Activated CD8-positive, alpha-beta memory T cell treated with anti-CD3 and anti-CD28 coated beads, Interleukin-2, amount 10 ng/mL, durations not matched to agents 7 days and 5 days (primary cell): ENCODE measurements around the gene KANK4. TPM values are rescaled to one million over a fixed set of nuclear protein-coding genes. Genes with fewer than 3 reads are reported as not detected.
A peak's percentile ranks its signal among the peaks of the same experiment; 100 is the strongest.

ENCODE experiments used
- ATAC-seq: fragments of 150-1000 bp; cut with Tn5 transposase; one replicate; pipeline ENCODE4 v1.10.0; 2021; ENCODE audit warnings: moderate library complexity
- CTCF ChIA-PET: fragments of 350-600 bp; sonication (Branson Sonifier 250); formaldehyde crosslinking; loops from one replicate; lab custom pipeline; 2021; ENCODE audit warnings: antibody characterized with exemption; lab: Charles Lee
- DNase-seq: peaks from one replicate; pipeline ENCODE4 v3.0.0-alpha.2; 2020
- H3K27ac Mint-ChIP-seq: one replicate; pipeline ENCODE4 v1.8.0; 2021; ENCODE audit warnings: mild to moderate bottlenecking, mixed read lengths
- H3K27me3 Mint-ChIP-seq: one replicate; pipeline ENCODE4 v1.8.0; 2021; ENCODE audit warnings: mixed read lengths
- H3K36me3 Mint-ChIP-seq: one replicate; pipeline ENCODE4 v1.8.0; 2021; ENCODE audit warnings: mild to moderate bottlenecking, mixed read lengths
- H3K4me1 Mint-ChIP-seq: one replicate; pipeline ENCODE4 v1.8.0; 2021; ENCODE audit warnings: mixed read lengths
- H3K4me3 Mint-ChIP-seq: one replicate; pipeline ENCODE4 v1.8.0; 2021; ENCODE audit warnings: mild to moderate bottlenecking, moderate library complexity, mixed read lengths
- H3K9me3 Mint-ChIP-seq: one replicate; pipeline ENCODE4 v1.8.0; 2022; ENCODE audit warnings: low read depth, mixed read lengths
- total RNA-seq, 2 experiments: library from RNA; stranded (reverse); gene quantifications; one replicate each; pipeline ENCODE4 v1.2.3, GENCODE V29; 2021

The KANK4 gene
- total RNA-seq, 2 experiments from 2014 or later: not detected

- H3K4me3 Mint-ChIP-seq: no peak overlapping the region
- no peaks in the 10 kb centered on the region for H3K36me3 Mint-ChIP-seq
- no peaks in the 10 kb centered on the region for H3K27me3 Mint-ChIP-seq
- no peak overlapping the region for H3K27ac Mint-ChIP-seq
- no peaks in the 10 kb centered on the region for H3K9me3 Mint-ChIP-seq
- no peak for DNase-seq
- CTCF ChIA-PET: no interaction called here
- H3K4me1 Mint-ChIP-seq: no peaks in the 10 kb centered on the region
- ATAC-seq: no peak
Measured at GRCh38 chr1:62349470-62350233, 30.4 kb upstream of the KANK4 start.

GRCh38 chr1:62346886-62347285 is 27.7 kb upstream of the KANK4 start:
- Mint-ChIP-seq H3K27ac (no peak overlapping the region), H3K27me3 (no peaks in the 10 kb centered on the region), H3K36me3 (no peaks in the 10 kb centered on the region), H3K4me1 (no peaks in the 10 kb centered on the region), H3K9me3 (no peaks in the 10 kb centered on the region), H3K4me3 (no peak overlapping the region)
- CTCF ChIA-PET: no interaction called here
- no peak for ATAC-seq
- no peak for DNase-seq

- H3K4me1 Mint-ChIP-seq: no peaks in the 10 kb centered on the region
- no peak for ATAC-seq
- CTCF ChIA-PET: no interaction called here
- no peak overlapping the region for H3K27ac Mint-ChIP-seq
- no peaks in the 10 kb centered on the region for H3K36me3 Mint-ChIP-seq
- H3K27me3 Mint-ChIP-seq: no peaks in the 10 kb centered on the region
- no peak overlapping the region for H3K4me3 Mint-ChIP-seq
- no peak for DNase-seq
- H3K9me3 Mint-ChIP-seq: no peaks in the 10 kb centered on the region
Measured at GRCh38 chr1:62343911-62344310, 24.7 kb upstream of the KANK4 start.

- Mint-ChIP-seq H3K27ac (no peak overlapping the region), H3K9me3 (no peaks in the 10 kb centered on the region), H3K4me1 (no peaks in the 10 kb centered on the region), H3K36me3 (no peaks in the 10 kb centered on the region), H3K4me3 (no peak overlapping the region), H3K27me3 (no peaks in the 10 kb centered on the region)
- DNase-seq: no peak
- ATAC-seq: no peak
- CTCF ChIA-PET: no interaction called here
Measured at GRCh38 chr1:62342270-62342669, 23.0 kb upstream of the KANK4 start.

GRCh38 chr1:62341615-62342014 is 22.4 kb upstream of the KANK4 start:
- DNase-seq: no peak
- H3K4me3 Mint-ChIP-seq: no peak overlapping the region
- no peak overlapping the region for H3K27ac Mint-ChIP-seq
- no peaks in the 10 kb centered on the region for H3K36me3 Mint-ChIP-seq
- CTCF ChIA-PET: no interaction called here
- no peaks in the 10 kb centered on the region for H3K27me3 Mint-ChIP-seq
- no peaks in the 10 kb centered on the region for H3K9me3 Mint-ChIP-seq
- ATAC-seq: no peak
- no peaks in the 10 kb centered on the region for H3K4me1 Mint-ChIP-seq

- H3K4me3 Mint-ChIP-seq: no peak overlapping the region
Measured at GRCh38 chr1:62341089-62341488, 21.9 kb upstream of the KANK4 start.

GRCh38 chr1:62337706-62338631 is 18.7 kb upstream of the KANK4 start:
- peaks cover 4% of the 10 kb centered on the region for H3K4me1 Mint-ChIP-seq
- H3K27ac Mint-ChIP-seq: no peak overlapping the region
- H3K9me3 Mint-ChIP-seq: no peaks in the 10 kb centered on the region
- H3K27me3 Mint-ChIP-seq: no peaks in the 10 kb centered on the region
- no peak for ATAC-seq
- CTCF ChIA-PET: no interaction called here
- H3K36me3 Mint-ChIP-seq: no peaks in the 10 kb centered on the region
- DNase-seq: no peak
- H3K4me3 Mint-ChIP-seq: no peak overlapping the region

More at GRCh38 chr1:62341089-62341488, 21.9 kb upstream of the KANK4 start:
- Mint-ChIP-seq H3K27ac (no peak overlapping the region), H3K4me1 (no peaks in the 10 kb centered on the region), H3K27me3 (no peaks in the 10 kb centered on the region), H3K9me3 (no peaks in the 10 kb centered on the region), H3K36me3 (no peaks in the 10 kb centered on the region)
- DNase-seq (no peak), ATAC-seq (no peak)
- CTCF ChIA-PET: no interaction called here

- Mint-ChIP-seq H3K36me3 (no peaks in the 10 kb centered on the region), H3K4me3 (no peak overlapping the region), H3K9me3 (peaks cover under 1% of the 10 kb centered on the region), H3K4me1 (peaks cover 4% of the 10 kb centered on the region), H3K27me3 (peaks cover 1% of the 10 kb centered on the region), H3K27ac (no peak overlapping the region)
- DNase-seq (no peak), ATAC-seq (no peak)
- CTCF ChIA-PET: no interaction called here
Measured at GRCh38 chr1:62336995-62337705, 17.9 kb upstream of the KANK4 start.

- DNase-seq (no peak), ATAC-seq (no peak)
- CTCF ChIA-PET: no interaction called here
- no peak overlapping the region for H3K27ac Mint-ChIP-seq
- H3K27me3 Mint-ChIP-seq: peaks cover 2% of the 10 kb centered on the region
- H3K4me1 Mint-ChIP-seq: peaks cover 4% of the 10 kb centered on the region
- peaks cover 3% of the 10 kb centered on the region for H3K9me3 Mint-ChIP-seq
- no peak overlapping the region for H3K4me3 Mint-ChIP-seq
- H3K36me3 Mint-ChIP-seq: no peaks in the 10 kb centered on the region
Measured at GRCh38 chr1:62336638-62336994, 17.4 kb upstream of the KANK4 start.

GRCh38 chr1:62335656-62336055 is 16.4 kb upstream of the KANK4 start:
- ATAC-seq (no peak), DNase-seq (no peak)
- Mint-ChIP-seq H3K4me1 (peaks cover 4% of the 10 kb centered on the region), H3K27me3 (peaks cover 2% of the 10 kb centered on the region), H3K9me3 (peaks cover 3% of the 10 kb centered on the region), H3K36me3 (no peaks in the 10 kb centered on the region), H3K27ac (no peak overlapping the region), H3K4me3 (no peak overlapping the region)
- CTCF ChIA-PET: no interaction called here

- Mint-ChIP-seq H3K4me3 (no peak overlapping the region), H3K27ac (no peak overlapping the region), H3K9me3 (peaks cover 3% of the 10 kb centered on the region), H3K27me3 (peaks cover 2% of the 10 kb centered on the region), H3K4me1 (peaks cover 4% of the 10 kb centered on the region), H3K36me3 (no peaks in the 10 kb centered on the region)
- ATAC-seq: no peak
- CTCF ChIA-PET: interaction anchor here (0.6 kb wide), 1 partner anchor 122 kb away, joined by 4 read pairs; no protein-coding TSS in a partner anchor
- no peak for DNase-seq
Measured at GRCh38 chr1:62334434-62334985, 15.3 kb upstream of the KANK4 start.

- Mint-ChIP-seq H3K9me3 (peaks cover 3% of the 10 kb centered on the region), H3K36me3 (no peaks in the 10 kb centered on the region), H3K4me3 (no peak overlapping the region), H3K4me1 (peaks cover 4% of the 10 kb centered on the region), H3K27me3 (peaks cover 4% of the 10 kb centered on the region), H3K27ac (no peak overlapping the region)
- CTCF ChIA-PET: no interaction called here
- DNase-seq: peak; percentile 41
- ATAC-seq: peak; percentile 58
Measured at GRCh38 chr1:62333441-62333840, 14.2 kb upstream of the KANK4 start.

- no peak for DNase-seq
- Mint-ChIP-seq H3K9me3 (peaks cover 3% of the 10 kb centered on the region), H3K4me3 (no peak overlapping the region), H3K4me1 (no peaks in the 10 kb centered on the region), H3K27ac (no peak overlapping the region), H3K27me3 (peaks cover 6% of the 10 kb centered on the region), H3K36me3 (no peaks in the 10 kb centered on the region)
- CTCF ChIA-PET: no interaction called here
- ATAC-seq: no peak
Measured at GRCh38 chr1:62327360-62328055, 8.3 kb upstream of the KANK4 start.
